ENCODE data around the gene ARFGEF3.
A peak's percentile ranks its signal among the peaks of the same experiment; 100 is the strongest.
"Not testable (repeated sequence)": the region's sequence is repeated elsewhere in the genome, so short reads cannot be mapped to it uniquely, and the experiment has no call there.

The ARFGEF3 gene, protein sequence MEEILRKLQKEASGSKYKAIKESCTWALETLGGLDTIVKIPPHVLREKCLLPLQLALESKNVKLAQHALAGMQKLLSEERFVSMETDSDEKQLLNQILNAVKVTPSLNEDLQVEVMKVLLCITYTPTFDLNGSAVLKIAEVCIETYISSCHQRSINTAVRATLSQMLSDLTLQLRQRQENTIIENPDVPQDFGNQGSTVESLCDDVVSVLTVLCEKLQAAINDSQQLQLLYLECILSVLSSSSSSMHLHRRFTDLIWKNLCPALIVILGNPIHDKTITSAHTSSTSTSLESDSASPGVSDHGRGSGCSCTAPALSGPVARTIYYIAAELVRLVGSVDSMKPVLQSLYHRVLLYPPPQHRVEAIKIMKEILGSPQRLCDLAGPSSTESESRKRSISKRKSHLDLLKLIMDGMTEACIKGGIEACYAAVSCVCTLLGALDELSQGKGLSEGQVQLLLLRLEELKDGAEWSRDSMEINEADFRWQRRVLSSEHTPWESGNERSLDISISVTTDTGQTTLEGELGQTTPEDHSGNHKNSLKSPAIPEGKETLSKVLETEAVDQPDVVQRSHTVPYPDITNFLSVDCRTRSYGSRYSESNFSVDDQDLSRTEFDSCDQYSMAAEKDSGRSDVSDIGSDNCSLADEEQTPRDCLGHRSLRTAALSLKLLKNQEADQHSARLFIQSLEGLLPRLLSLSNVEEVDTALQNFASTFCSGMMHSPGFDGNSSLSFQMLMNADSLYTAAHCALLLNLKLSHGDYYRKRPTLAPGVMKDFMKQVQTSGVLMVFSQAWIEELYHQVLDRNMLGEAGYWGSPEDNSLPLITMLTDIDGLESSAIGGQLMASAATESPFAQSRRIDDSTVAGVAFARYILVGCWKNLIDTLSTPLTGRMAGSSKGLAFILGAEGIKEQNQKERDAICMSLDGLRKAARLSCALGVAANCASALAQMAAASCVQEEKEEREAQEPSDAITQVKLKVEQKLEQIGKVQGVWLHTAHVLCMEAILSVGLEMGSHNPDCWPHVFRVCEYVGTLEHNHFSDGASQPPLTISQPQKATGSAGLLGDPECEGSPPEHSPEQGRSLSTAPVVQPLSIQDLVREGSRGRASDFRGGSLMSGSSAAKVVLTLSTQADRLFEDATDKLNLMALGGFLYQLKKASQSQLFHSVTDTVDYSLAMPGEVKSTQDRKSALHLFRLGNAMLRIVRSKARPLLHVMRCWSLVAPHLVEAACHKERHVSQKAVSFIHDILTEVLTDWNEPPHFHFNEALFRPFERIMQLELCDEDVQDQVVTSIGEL (N-terminal part only)

DNA sequence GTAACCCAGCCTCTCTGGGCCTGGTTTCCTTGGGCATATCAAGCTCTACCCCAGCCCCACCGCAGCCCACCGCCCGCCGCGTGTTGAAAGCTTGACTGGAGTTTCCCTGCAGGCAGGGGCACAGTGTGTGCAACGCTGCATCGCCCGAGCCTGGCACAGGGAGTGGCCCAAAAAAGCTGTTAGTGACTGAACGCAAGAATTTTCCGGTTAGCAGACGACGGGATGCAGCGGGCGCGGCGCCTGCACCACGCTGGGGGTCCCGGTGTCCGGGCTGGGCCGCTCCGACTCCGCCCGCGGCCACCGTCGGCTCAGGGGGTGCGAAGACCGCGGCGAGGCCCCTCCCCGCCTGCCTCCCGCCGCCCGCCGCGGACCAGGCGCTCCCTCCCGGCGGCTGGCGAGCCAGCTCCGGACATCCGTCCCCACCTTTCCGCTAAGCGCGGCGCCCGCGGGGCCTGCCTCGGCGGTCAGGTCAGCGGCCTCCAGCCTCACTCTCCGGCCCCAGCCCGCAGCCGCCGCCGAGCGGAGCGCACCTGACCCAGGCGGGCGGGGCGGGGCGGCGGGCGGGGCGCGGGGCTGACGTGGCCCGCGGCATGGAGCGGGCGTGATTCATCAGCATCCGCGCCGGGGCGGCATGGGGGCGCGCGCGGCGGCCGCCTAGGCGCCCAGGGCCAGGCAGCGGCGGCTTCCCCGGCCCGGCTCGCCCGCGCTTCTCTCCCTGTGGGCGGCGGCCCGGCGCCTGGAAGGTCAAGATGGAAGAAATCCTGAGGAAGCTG lies at the start of gene ARFGEF3:
TSS of gene ARFGEF3 (plus strand) at position 602 of the 773 bp plus-strand sequence. CDS start at position 750, 148 bp downstream.
- DNase-seq, result peak; percentile 17 to 80

DNA sequence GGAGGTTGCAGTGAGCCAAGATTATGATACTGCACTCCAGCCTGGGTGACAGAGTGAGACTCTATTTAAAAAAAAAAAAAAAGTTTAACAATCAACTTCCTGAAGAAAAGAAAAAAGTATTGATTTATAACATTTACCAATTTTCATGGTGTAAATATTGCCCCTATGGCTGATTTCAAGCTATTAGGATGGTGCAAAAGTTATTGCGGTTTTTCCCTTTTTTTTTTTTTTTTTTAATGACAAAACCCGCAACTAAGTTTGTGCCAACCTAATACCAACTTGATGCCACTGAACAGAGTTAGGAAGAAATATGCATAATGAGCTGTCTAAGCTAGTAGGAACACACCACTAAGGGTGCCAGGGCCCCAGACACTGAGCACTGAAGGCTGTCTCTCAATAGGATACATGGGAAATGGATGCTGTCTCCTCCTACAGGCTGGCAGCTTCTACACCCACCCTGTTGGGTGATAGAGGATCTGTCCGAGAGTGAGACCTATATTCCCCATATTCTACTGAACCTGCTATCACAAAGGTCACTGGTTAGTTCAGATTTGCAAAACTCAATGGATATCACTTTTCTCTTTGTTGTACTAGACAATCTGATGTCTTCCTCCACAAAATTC lies 48.0 kb upstream of the ARFGEF3 start:
- peak in 1 of 2 experiments; percentile 8 for DNase-seq

GRCh38 chr6:138115201-138115600 lies 46.5 kb upstream of the ARFGEF3 start:
- peak in 1 of 2 experiments; percentile 5 for DNase-seq

DNA sequence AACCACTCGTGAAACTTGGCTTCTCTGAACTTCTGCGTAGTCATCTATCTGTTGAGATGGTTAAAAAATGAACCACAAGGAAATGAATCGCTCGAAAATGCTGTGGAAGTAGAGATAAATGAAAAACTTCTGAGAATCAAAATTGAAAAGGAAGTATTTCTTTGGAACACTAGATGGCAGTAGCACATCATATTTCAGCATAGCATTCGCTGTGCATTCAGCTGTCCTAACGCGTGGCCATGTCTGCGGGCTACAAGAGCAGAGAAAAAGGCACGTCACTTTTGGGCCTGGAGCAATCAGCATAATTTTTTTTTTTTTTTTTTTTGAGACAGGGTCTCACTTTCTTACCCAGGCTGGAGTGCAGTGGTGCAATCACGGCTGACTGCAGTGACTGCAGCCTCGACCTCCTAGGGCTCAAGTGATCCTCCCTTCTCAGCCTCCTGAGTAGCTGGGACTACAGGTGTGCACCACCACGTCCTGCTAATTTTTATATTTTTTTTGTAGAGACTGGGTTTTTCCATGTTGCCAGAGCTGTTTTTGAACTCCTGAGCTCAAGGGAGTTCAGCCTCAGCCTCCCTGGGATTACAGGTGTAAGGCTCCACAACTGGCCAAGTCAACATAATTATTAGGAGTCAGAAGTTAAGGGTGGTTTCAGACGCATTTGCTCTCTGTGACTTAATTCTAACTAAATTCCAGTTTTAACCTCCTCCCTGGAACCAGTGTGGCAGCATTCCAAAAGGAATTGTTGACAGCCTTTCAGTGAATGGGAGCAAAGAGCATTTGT lies 45.7 kb upstream of the ARFGEF3 start:
- peak; percentile 49 to 81 for DNase-seq

- no peak for DNase-seq
Measured at GRCh38 chr6:138116661-138116999, 45.1 kb upstream of the ARFGEF3 start.

- no peak for DNase-seq
Measured at GRCh38 chr6:138117376-138117914, 44.3 kb upstream of the ARFGEF3 start.

DNA sequence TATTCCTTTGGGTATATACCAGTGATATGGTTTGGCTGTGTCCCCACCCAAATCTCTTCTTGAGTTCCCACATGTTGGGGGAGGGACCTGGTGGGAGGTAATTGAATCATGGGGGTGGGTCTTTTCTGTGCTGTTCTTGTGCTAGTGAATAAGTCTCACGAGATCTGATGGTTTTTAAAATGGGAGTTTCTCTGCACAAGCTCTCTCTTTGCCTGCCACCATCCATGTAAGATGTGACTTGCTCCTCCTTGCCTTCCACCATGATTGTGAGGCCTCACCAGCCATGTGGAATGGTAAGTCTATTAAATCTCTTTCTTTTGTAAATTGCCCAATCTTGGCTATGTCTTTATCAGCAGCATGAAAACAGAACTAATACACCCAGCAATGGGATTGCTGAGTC lies 42.5 kb upstream of the ARFGEF3 start:
- DNase-seq, result not testable (repeated sequence)

DNA sequence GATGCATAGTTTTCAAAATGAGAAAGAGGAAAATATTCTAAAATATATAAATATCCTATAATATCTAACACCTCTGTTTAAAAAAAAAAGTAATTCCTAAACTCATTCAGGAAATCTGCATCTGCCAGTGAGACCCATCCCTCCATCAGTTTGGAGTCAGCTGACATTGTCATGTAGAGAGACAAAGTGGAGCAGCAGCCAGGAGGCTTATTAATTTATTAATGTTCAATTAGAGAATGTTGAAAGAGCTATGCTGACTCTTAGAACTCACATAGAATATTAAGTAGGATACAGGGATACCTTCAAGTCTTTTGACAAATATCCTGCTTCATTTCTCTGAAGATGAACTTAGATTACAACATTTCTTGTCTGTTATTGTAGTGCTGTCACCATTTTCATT lies 41.8 kb upstream of the ARFGEF3 start:
- no peak for DNase-seq

DNA sequence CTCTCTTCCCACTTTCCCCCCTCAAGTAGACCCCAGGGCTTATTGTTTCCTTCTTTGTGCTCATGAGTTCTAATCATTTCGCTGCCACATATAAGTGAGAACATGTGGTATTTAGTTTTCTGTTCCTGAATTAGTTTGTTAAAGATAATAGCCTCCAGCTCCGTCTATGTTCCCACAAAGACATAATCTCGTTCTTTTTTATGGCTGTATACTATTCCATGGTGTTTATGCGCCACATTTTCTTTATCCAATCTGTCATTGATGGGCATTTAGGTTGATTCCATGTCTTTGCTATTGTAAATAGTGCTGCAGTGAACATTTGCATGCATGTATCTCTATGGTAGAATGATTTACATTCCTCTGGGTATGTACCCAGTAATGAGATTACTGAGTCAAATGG lies 37.6 kb upstream of the ARFGEF3 start:
- no peak for DNase-seq

- DNase-seq, result no peak
Measured at GRCh38 chr6:138128096-138128495, 33.6 kb upstream of the ARFGEF3 start.

- DNase-seq, result no peak
Measured at GRCh38 chr6:138129190-138129589, 32.5 kb upstream of the ARFGEF3 start.

- no peak for DNase-seq
Measured at GRCh38 chr6:138142806-138143205, 18.9 kb upstream of the ARFGEF3 start.

- DNase-seq, result no peak
Measured at GRCh38 chr6:138145402-138145801, 16.3 kb upstream of the ARFGEF3 start.

DNA sequence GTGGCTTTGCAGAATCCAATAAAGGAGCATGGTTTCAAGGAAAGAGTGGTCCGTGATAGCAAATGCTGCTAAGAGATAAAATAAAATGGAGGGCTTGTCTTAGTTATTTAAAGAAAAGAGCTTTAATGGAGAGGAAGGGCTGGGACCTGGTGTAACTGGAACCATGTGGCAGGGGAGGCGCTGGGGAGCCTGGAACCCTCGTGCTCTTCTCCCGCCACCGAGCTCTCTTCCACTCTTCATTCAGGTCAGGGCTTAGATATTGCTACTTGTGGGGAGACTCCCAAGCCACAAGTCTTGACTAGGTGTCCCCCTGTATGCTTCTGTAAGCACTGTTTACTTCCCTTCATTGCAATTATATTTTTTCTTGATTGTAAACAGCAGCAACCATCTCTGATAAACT lies 15.2 kb upstream of the ARFGEF3 start:
- no peak for DNase-seq

- DNase-seq, result no peak
Measured at GRCh38 chr6:138155443-138155842, 6.3 kb upstream of the ARFGEF3 start.

- DNase-seq, result no peak
Measured at GRCh38 chr6:138157986-138158638, 3.6 kb upstream of the ARFGEF3 start.

- DNase-seq, result no peak
Measured at GRCh38 chr6:138159246-138159645, 2.5 kb upstream of the ARFGEF3 start.

DNA sequence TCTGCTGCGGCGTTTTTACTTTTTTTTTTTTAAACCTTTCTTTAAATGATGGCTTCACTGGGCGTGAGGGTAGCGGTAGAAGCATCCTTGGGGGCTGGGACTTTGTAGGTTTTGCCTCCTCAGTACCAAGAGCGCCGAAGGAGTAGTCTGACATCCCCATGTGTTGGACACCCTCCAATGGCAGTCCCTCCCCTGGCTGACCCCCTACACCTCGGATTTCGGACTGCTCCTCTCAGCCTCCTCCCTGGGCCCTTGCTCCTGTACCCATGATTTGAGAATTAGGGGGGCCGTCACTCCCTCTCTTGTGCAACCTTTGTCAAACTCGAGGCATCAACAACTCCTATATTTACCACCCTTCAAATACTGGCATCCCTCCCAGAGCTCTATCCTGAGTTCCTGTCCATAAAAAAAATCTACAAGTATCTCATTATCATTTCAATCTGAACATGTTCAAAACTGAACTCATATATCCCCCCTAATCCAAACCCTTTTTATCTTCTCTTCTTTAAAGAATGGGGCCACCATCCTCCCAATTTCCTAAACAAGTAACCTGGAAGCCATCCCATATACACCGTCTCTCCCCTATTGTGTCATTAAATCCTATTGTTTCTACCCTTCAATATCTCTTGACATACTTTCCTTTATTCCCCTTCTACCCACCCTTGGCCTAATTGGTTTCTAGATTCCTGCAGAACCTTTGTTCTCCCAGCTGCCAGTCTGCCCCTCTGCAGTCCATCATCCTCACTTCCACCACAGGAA lies 1.2 kb upstream of the ARFGEF3 start:
- no peak for DNase-seq

DNA sequence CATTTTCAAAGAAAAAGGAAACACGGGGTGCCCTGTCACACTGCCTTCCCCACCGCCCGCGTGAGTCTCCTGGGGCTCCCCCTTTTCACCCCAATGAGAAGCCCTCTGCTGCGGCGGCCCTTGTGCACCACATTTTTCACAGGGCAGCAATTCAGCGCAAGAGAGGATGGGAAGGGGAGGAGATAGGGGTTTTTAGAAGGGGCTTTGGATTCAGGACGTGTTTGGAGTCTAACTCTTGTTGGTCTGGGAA lies 726 bp upstream of the ARFGEF3 start:
- DNase-seq, result no peak

Measured in NCI-H526 (cell line).